A673 (cell line): Measurements from ENCODE around the gene KCNK5. TPM values are rescaled to one million over a fixed set of nuclear protein-coding genes. Genes with fewer than 3 reads are reported as not detected.

Experiments
- BruUV-seq: library from RNA; stranded (reverse); fragments of 400-500 nt; replicated peaks from 2 replicates; lab custom pipeline; 2021; lab: Mats Ljungman, UMichigan
- CTCF ChIA-PET: fragments of 300-600 bp; sonication (Branson Sonifier 250); formaldehyde crosslinking; loops from one replicate; lab custom pipeline; 2022; ENCODE audit warnings: antibody characterized with exemption; lab: Charles Lee
- POLR2A ChIA-PET: fragments of 300-600 bp; sonication (Branson Sonifier 250); formaldehyde crosslinking; loops from one replicate; lab custom pipeline; 2022; ENCODE audit warnings: antibody characterized with exemption; ENCODE audit not compliant: low non-redundant PET; lab: Charles Lee
- DNase-seq: peaks from one replicate; pipeline ENCODE4 v3.0.0-alpha.2; 2015; ENCODE audit warnings: low spot score
- H3K27ac ChIP-seq: fragments of 200-600 bp; sonication (generic); 2 replicates; pipeline ENCODE4 v1.5.1; 2016; ENCODE audit warnings: mixed run types, low read depth, mild to moderate bottlenecking, mixed read lengths, antibody characterized with exemption, low read length; ENCODE audit not compliant: poor library complexity, severe bottlenecking
- H3K27me3 ChIP-seq: fragments of 200-600 bp; sonication (generic); replicated peaks from 2 replicates; pipeline ENCODE4 v1.6.1; 2017; ENCODE audit warnings: mixed run types, low read depth, mild to moderate bottlenecking, mixed read lengths, antibody characterized with exemption, low read length; ENCODE audit not compliant: insufficient read depth, poor library complexity
- H3K36me3 ChIP-seq: fragments of 200-600 bp; sonication (generic); 2 replicates; pipeline ENCODE4 v1.6.1; 2016; ENCODE audit warnings: mixed run types, mild to moderate bottlenecking, mixed read lengths, antibody characterized with exemption, low read length; ENCODE audit not compliant: insufficient read depth, poor library complexity, severe bottlenecking
- H3K4me1 ChIP-seq: fragments of 200-600 bp; sonication (generic); 2 replicates; pipeline ENCODE4 v1.6.1; 2017; ENCODE audit warnings: mixed run types, mild to moderate bottlenecking, mixed read lengths, antibody characterized with exemption, low read length; ENCODE audit not compliant: insufficient read depth, poor library complexity, severe bottlenecking
- H3K4me3 ChIP-seq: fragments of 200-600 bp; sonication (generic); 2 replicates; pipeline ENCODE4 v1.5.1; 2016; ENCODE audit warnings: low read depth, mixed run types, mild to moderate bottlenecking, mixed read lengths, low read length; ENCODE audit not compliant: poor library complexity, severe bottlenecking
- H3K9me3 ChIP-seq: fragments of 200-600 bp; sonication (generic); 2 replicates; pipeline ENCODE4 v1.6.1; 2016; ENCODE audit warnings: mixed run types, low read depth, mild to moderate bottlenecking, mixed read lengths, antibody characterized with exemption, low read length; ENCODE audit not compliant: poor library complexity, severe bottlenecking
- CTCF ChIP-seq: fragments of 300-800, 200-600 bp; sonication (generic); conservative IDR thresholded peaks from 2 replicates; pipeline ENCODE4 v1.5.1; 2017; ENCODE audit warnings: low read depth, mild to moderate bottlenecking, antibody characterized with exemption, low read length, moderate library complexity, mixed read lengths
- EZH2 ChIP-seq: fragments of 200-600 bp; sonication (generic); IDR thresholded peaks from 2 replicates; pipeline ENCODE4 v1.6.1; 2017; ENCODE audit warnings: borderline replicate concordance, low read depth, mild to moderate bottlenecking, mixed read lengths, antibody characterized with exemption, low read length; ENCODE audit not compliant: poor library complexity, severe bottlenecking
- intact Hi-C: fragments of 100-400 bp; cut with micrococcal nuclease; formaldehyde crosslinking; loops from one replicate; pipeline ENCODE4 v1.10.0; 2022; ENCODE audit not compliant: unreplicated experiment
- total RNA-seq: library from RNA; stranded (reverse); gene quantifications from 2 replicates; pipeline ENCODE4 v1.2.3, GENCODE V29; 2021

The KCNK5 gene
- total RNA-seq, 1 experiment from 2014 or later = not detected

GRCh38 chr6:39208223-39208739 lies 21.0 kb downstream of the KCNK5 start:
- no peaks in the 10 kb centered on the region for H3K4me1 ChIP-seq

GRCh38 chr6:39207416-39208222 lies 21.7 kb downstream of the KCNK5 start:
- no peak for DNase-seq
- intact Hi-C loops = no loop called here
- Histone ChIP-seq H3K9me3 (no peaks in the 10 kb centered on the region), H3K4me1 (no peaks in the 10 kb centered on the region), H3K36me3 (no peaks in the 10 kb centered on the region), H3K27ac (no peak overlapping the region), H3K27me3 (no peaks in the 10 kb centered on the region), H3K4me3 (no peak overlapping the region)
- POLR2A ChIA-PET = no interaction called here
- TF ChIP-seq EZH2 = no peak
- no peak for TF ChIP-seq CTCF
- CTCF ChIA-PET = no interaction called here
- BruUV-seq = no TSS peak

More at GRCh38 chr6:39208223-39208739, 21.0 kb downstream of the KCNK5 start:
- intact Hi-C loops = no loop called here
- BruUV-seq = no TSS peak
- no peak for DNase-seq
- ChIA-PET CTCF (no interaction called here), POLR2A (no interaction called here)
- TF ChIP-seq EZH2 (no peak), CTCF (no peak)
- H3K27me3 ChIP-seq = no peaks in the 10 kb centered on the region
- H3K27ac ChIP-seq = no peak overlapping the region
- H3K4me3 ChIP-seq = no peak overlapping the region
- H3K36me3 ChIP-seq = no peaks in the 10 kb centered on the region
- no peaks in the 10 kb centered on the region for H3K9me3 ChIP-seq

GRCh38 chr6:39206250-39206721 lies 23.0 kb downstream of the KCNK5 start:
- no peaks in the 10 kb centered on the region for H3K9me3 ChIP-seq
- no peak for TF ChIP-seq CTCF
- TF ChIP-seq EZH2 = no peak
- H3K27ac ChIP-seq = no peak overlapping the region
- no TSS peak for BruUV-seq
- H3K36me3 ChIP-seq = no peaks in the 10 kb centered on the region
- intact Hi-C loops = no loop called here
- POLR2A ChIA-PET = no interaction called here
- DNase-seq = no peak
- CTCF ChIA-PET = no interaction called here
- H3K4me1 ChIP-seq = no peaks in the 10 kb centered on the region
- no peak overlapping the region for H3K4me3 ChIP-seq
- H3K27me3 ChIP-seq = no peaks in the 10 kb centered on the region
